Kidney tubule cell (primary cell): ENCODE data around the gene IFT172.

Source experiments
- DNase-seq: peaks from one replicate; pipeline ENCODE4 v3.0.0-alpha.2; 2018; ENCODE audit warnings: low spot score

The IFT172 gene

GRCh38 chr2:27422958-27423357 is 66.6 kb downstream of the IFT172 start:
- no peak for DNase-seq

GRCh38 chr2:27421660-27422250 is 67.8 kb downstream of the IFT172 start:
- no peak for DNase-seq

- no peak for DNase-seq
Measured at GRCh38 chr2:27420996-27421395, 68.5 kb downstream of the IFT172 start.

- DNase-seq = no peak
Measured at GRCh38 chr2:27416151-27416550, 73.4 kb downstream of the IFT172 start.

- DNase-seq = no peak
Measured at GRCh38 chr2:27412419-27413152, 77.0 kb downstream of the IFT172 start.

GRCh38 chr2:27409321-27410073 is 80.0 kb downstream of the IFT172 start, which contains the start of gene PPM1G:
PPM1G (minus strand) TSS chr2:27409591; CDS start chr2:27409422, 169 bp downstream.
- DNase-seq = peak; percentile 95

- DNase-seq = peak; percentile 16
Measured at GRCh38 chr2:27408601-27409320, 80.8 kb downstream of the IFT172 start.

GRCh38 chr2:27407798-27408491 is 81.6 kb downstream of the IFT172 start:
- peak; percentile 63 for DNase-seq

- DNase-seq = no peak
Measured at GRCh38 chr2:27400348-27401135, 89.0 kb downstream of the IFT172 start.

GRCh38 chr2:27398962-27399361 is 90.6 kb downstream of the IFT172 start:
- DNase-seq = no peak
